B cell (primary cell): ENCODE results near the gene PTPRN2. TPM values are rescaled to one million over a fixed set of nuclear protein-coding genes. Genes with fewer than 3 reads are reported as not detected.

ENCODE experiments used
- ATAC-seq: fragments of 200-7000 bp; cut with Tn5 transposase; one replicate; pipeline ENCODE4 v1.10.0; 2021; ENCODE audit warnings: low read depth, mild to moderate bottlenecking, moderate number of reproducible peaks, moderate library complexity
- CTCF ChIA-PET: fragments of 350-600 bp; sonication (Branson Sonifier 250); formaldehyde crosslinking; loops from one replicate; lab custom pipeline; 2021; ENCODE audit warnings: antibody characterized with exemption, inconsistent platforms; lab: Charles Lee
- POLR2A ChIA-PET: fragments of 350-600 bp; sonication (Branson Sonifier 250); formaldehyde crosslinking; loops from one replicate; lab custom pipeline; 2021; ENCODE audit warnings: antibody characterized with exemption; lab: Charles Lee
- DNase-seq: peaks from one replicate; pipeline ENCODE4 v3.0.0; 2013
- H2AFZ ChIP-seq: 2 replicates; pipeline ENCODE4 v1.6.1; 2012; ENCODE audit warnings: mild to moderate bottlenecking, low read depth, low read length; ENCODE audit not compliant: insufficient read depth, poor library complexity, severe bottlenecking
- H3K27ac ChIP-seq, 2 donors: 1 replicate in 1 of 2; 2 replicates in 1 of 2; pipeline ENCODE4 v1.5.1; 2012 to 2013; ENCODE audit warnings: low read length in 2 of 2, mild to moderate bottlenecking in 2 of 2, moderate library complexity in 1 of 2
- H3K27me3 ChIP-seq, 4 experiments: fragments of 200-600 bp in 1 of 4; sonication (generic) in 1 of 4; replicated peaks in 1 of 4; 1 replicate in 2 of 4; 2 replicates in 2 of 4; pipeline versions ENCODE4 v1.6.1 to v1.7.0; 2013 to 2016; ENCODE audit warnings: low read length in 3 of 4, mild to moderate bottlenecking in 2 of 4, mixed read lengths in 1 of 4, moderate library complexity in 1 of 4; ENCODE audit not compliant: insufficient read depth in 4 of 4, control insufficient read depth in 3 of 4; ENCODE audit errors: control extremely low read depth in 1 of 4
- H3K36me3 ChIP-seq, 2 experiments: replicated peaks in 1 of 2; 1 replicate in 1 of 2; 2 replicates in 1 of 2; pipeline versions ENCODE4 v1.6.1 to v1.7.1; 2013; ENCODE audit warnings: low read length in 1 of 2; ENCODE audit not compliant: insufficient read depth in 2 of 2, control insufficient read depth in 1 of 2; ENCODE audit errors: control extremely low read depth in 1 of 2, extremely low read depth in 1 of 2
- H3K4me1 ChIP-seq, 2 donors: fragments of 200-600 bp in 1 of 2; sonication (generic) in 1 of 2; 1 replicate in 1 of 2; 2 replicates in 1 of 2; pipeline versions ENCODE4 v1.5.1 to v1.6.1; 2013 to 2017; ENCODE audit warnings: low read length in 2 of 2; ENCODE audit not compliant: control insufficient read depth in 2 of 2, insufficient read depth in 2 of 2
- H3K4me2 ChIP-seq: replicated peaks from 2 replicates; pipeline ENCODE3; 2012; ENCODE audit warnings: mild to moderate bottlenecking, low read depth, low read length; ENCODE audit not compliant: poor library complexity, severe bottlenecking
- H3K4me3 ChIP-seq, 5 experiments: fragments of 200-600 bp in 1 of 5; sonication (generic) in 1 of 5; 1 replicate in 3 of 5; 2 replicates in 2 of 5; pipeline versions ENCODE4 v1.5.1 to v1.7.0; 2011 to 2016; ENCODE audit warnings: low read length in 4 of 5, mild to moderate bottlenecking in 4 of 5, low read depth in 2 of 5, control low read depth in 1 of 5, moderate library complexity in 1 of 5; ENCODE audit not compliant: insufficient read depth in 1 of 5; ENCODE audit errors: control extremely low read depth in 1 of 5, extremely low read depth in 1 of 5
- H3K79me2 ChIP-seq: fragments of 200-600 bp; sonication (generic); one replicate; pipeline ENCODE4 v1.6.0; 2016; ENCODE audit warnings: low read length; ENCODE audit not compliant: control insufficient read depth, insufficient read depth
- H3K9ac ChIP-seq: fragments of 200-600 bp; sonication (generic); 2 replicates; pipeline ENCODE4 v1.6.1; 2017; ENCODE audit warnings: mild to moderate bottlenecking, low read length, moderate library complexity
- H3K9me3 ChIP-seq, 3 donors: one replicate each; pipeline versions ENCODE4 v1.6.1 to v1.7.1; 2013; ENCODE audit warnings: low read length in 2 of 3; ENCODE audit not compliant: control insufficient read depth in 2 of 3, insufficient read depth in 1 of 3; ENCODE audit errors: control extremely low read depth in 1 of 3
- H4K20me1 ChIP-seq: 2 replicates; pipeline ENCODE4 v1.6.0; 2012; ENCODE audit warnings: mild to moderate bottlenecking, low read length; ENCODE audit not compliant: insufficient read depth, control insufficient read depth, poor library complexity, severe bottlenecking
- H3K27ac Mint-ChIP-seq: one replicate; pipeline ENCODE4 v1.8.0; 2021; ENCODE audit warnings: mixed read lengths
- H3K27me3 Mint-ChIP-seq: one replicate; pipeline ENCODE4 v1.8.0; 2021; ENCODE audit warnings: mixed read lengths
- H3K4me1 Mint-ChIP-seq: one replicate; pipeline ENCODE4 v1.8.0; 2021; ENCODE audit warnings: mixed read lengths
- H3K4me3 Mint-ChIP-seq: one replicate; pipeline ENCODE4 v1.8.0; 2021; ENCODE audit warnings: mixed read lengths
- H3K9me3 Mint-ChIP-seq: one replicate; pipeline ENCODE4 v1.8.0; 2022; ENCODE audit warnings: mixed read lengths; ENCODE audit not compliant: insufficient read depth
- CTCF ChIP-seq: fragments of 200-600 bp; IDR thresholded peaks from one replicate; pipeline ENCODE4 v1.8.0; 2022; ENCODE audit warnings: antibody characterized with exemption, mild to moderate bottlenecking
- EZH2 ChIP-seq: IDR thresholded peaks from 2 replicates; pipeline ENCODE4 v1.6.1; 2012; ENCODE audit warnings: borderline replicate concordance, low read depth, mild to moderate bottlenecking, moderate library complexity, low read length; ENCODE audit not compliant: insufficient read depth, poor library complexity, severe bottlenecking
- WGBS: methylation state at CpG from one replicate; pipeline ENCODE4 v1.1.5; 2013; ENCODE audit warnings: missing lambda C conversion rate; ENCODE audit not compliant: insufficient coverage; 5-methylcytosine and 5-hydroxymethylcytosine counted together
- intact Hi-C: fragments of 100-400 bp; cut with micrococcal nuclease; formaldehyde crosslinking; loops from one replicate; pipeline ENCODE4 v1.10.0; 2022
- polyA plus RNA-seq: library from polyadenylated mRNA; depleted of rRNA; stranded (reverse); fragments of >200 nt; gene quantifications from 2 replicates; pipeline ENCODE4 v1.2.3, GENCODE V29; 2012
- total RNA-seq, 2 donors: library from RNA; stranded (reverse); fragments of 120-200 nt in 1 of 2; gene quantifications; 1 replicate in 1 of 2; 2 replicates in 1 of 2; pipeline versions ENCODE4 v1.2.3 to v1.2.4, GENCODE V29; 2013 to 2022

Gene PTPRN2
- total and polyA plus RNA-seq, 2 donors (not counting 1 experiment from before 2014, with no cell fraction given) = 2.0 to 5.0 TPM

GRCh38 chr7:158023157-158023556 lies 564.5 kb downstream of the PTPRN2 start:
- H3K27ac Mint-ChIP-seq = no peak overlapping the region
- ChIA-PET POLR2A (no interaction called here), CTCF (no interaction called here)
- Histone ChIP-seq H2AFZ (no peak overlapping the region), H3K4me2 (no peak overlapping the region), H3K9me3 (peaks cover 0 to 20% (median 0%) of the 10 kb centered on the region in 3 donors), H3K27me3 (no peaks in the 10 kb centered on the region), H3K36me3 (no peaks in the 10 kb centered on the region), H3K9ac (no peak overlapping the region), H4K20me1 (no peaks in the 10 kb centered on the region), H3K4me1 (no peaks in the 10 kb centered on the region), H3K4me3 (no peak overlapping the region), H3K79me2 (no peaks in the 10 kb centered on the region), H3K27ac (no peak overlapping the region)
- intact Hi-C loops = no loop called here
- H3K4me3 Mint-ChIP-seq = no peak overlapping the region
- ATAC-seq (no peak), DNase-seq (no peak)
- H3K9me3 Mint-ChIP-seq = no peaks in the 10 kb centered on the region
- TF ChIP-seq CTCF (no peak), EZH2 (no peak)
- H3K27me3 Mint-ChIP-seq = no peaks in the 10 kb centered on the region
- WGBS = 85% methylated on average over 6 of the region's 8 CpGs
- H3K4me1 Mint-ChIP-seq = no peaks in the 10 kb centered on the region

GRCh38 chr7:158022601-158023000 lies 565.0 kb downstream of the PTPRN2 start:
- H4K20me1 ChIP-seq = no peaks in the 10 kb centered on the region
- no peak overlapping the region for H3K4me3 ChIP-seq
- ChIA-PET POLR2A (no interaction called here), CTCF (no interaction called here)
- no peak overlapping the region for H3K9ac ChIP-seq
- no peak overlapping the region for H3K4me3 Mint-ChIP-seq
- H3K27ac Mint-ChIP-seq = no peak overlapping the region
- no peaks in the 10 kb centered on the region for H3K79me2 ChIP-seq
- WGBS = 84% methylated on average over 5 of the region's 9 CpGs
- H3K9me3 Mint-ChIP-seq = no peaks in the 10 kb centered on the region
- peaks cover 0 to 18% (median 0%) of the 10 kb centered on the region in 3 donors for H3K9me3 ChIP-seq
- H2AFZ ChIP-seq = no peak overlapping the region
- DNase-seq (no peak), ATAC-seq (no peak)
- intact Hi-C loops = no loop called here
- no peaks in the 10 kb centered on the region for H3K4me1 ChIP-seq
- TF ChIP-seq CTCF (no peak), EZH2 (no peak)
- no peaks in the 10 kb centered on the region for H3K27me3 ChIP-seq
- H3K36me3 ChIP-seq = no peaks in the 10 kb centered on the region
- H3K4me2 ChIP-seq = no peak overlapping the region
- H3K4me1 Mint-ChIP-seq = no peaks in the 10 kb centered on the region
- H3K27ac ChIP-seq = no peak overlapping the region
- no peaks in the 10 kb centered on the region for H3K27me3 Mint-ChIP-seq
